Large intestine (tissue), 3 donors: ENCODE measurements around the gene FAM151B. TPM values are rescaled to one million over a fixed set of nuclear protein-coding genes. Genes with fewer than 3 reads are reported as not detected.
"Not testable (repeated sequence)": the region's sequence is repeated elsewhere in the genome, so short reads cannot be mapped to it uniquely, and the experiment has no call there.

ENCODE experiments used
- DNase-seq, 2 donors: peaks; one replicate each; pipeline versions ENCODE4 v3.0.0 to v3.0.0-alpha.2; 2013
- H3K27ac ChIP-seq: one replicate; pipeline ENCODE4 v1.5.1; 2013; ENCODE audit warnings: low read length
- H3K27me3 ChIP-seq: 2 replicates; pipeline ENCODE4 v1.6.1; 2013; ENCODE audit warnings: low read length; ENCODE audit not compliant: control insufficient read depth, insufficient read depth
- H3K36me3 ChIP-seq: 2 replicates; pipeline ENCODE4 v1.6.1; 2013; ENCODE audit warnings: low read length; ENCODE audit not compliant: control insufficient read depth, insufficient read depth
- H3K4me1 ChIP-seq: one replicate; pipeline ENCODE4 v1.6.1; 2013; ENCODE audit warnings: low read length; ENCODE audit not compliant: control insufficient read depth, insufficient read depth
- H3K4me3 ChIP-seq: one replicate; pipeline ENCODE4 v1.5.1; 2013; ENCODE audit warnings: low read length
- H3K9me3 ChIP-seq: one replicate; pipeline ENCODE4 v1.6.1; 2013; ENCODE audit warnings: mild to moderate bottlenecking, low read depth, low read length, moderate library complexity; ENCODE audit not compliant: control insufficient read depth
- WGBS: methylation state at CpG from one replicate; pipeline ENCODE4 v1.1.5; 2013; ENCODE audit warnings: low lambda C conversion rate; ENCODE audit not compliant: insufficient coverage; 5-methylcytosine and 5-hydroxymethylcytosine counted together
- polyA plus RNA-seq: library from polyadenylated mRNA; unstranded; fragments of 120-200 nt; gene quantifications from one replicate; pipeline ENCODE4 v1.2.1, GENCODE V29; 2013

The FAM151B gene
- polyA plus RNA-seq, 1 donor: 1.2 TPM

GRCh38 chr5:80565330-80565729 lies 77.4 kb downstream of the FAM151B start:
- no peak for DNase-seq
- peaks cover 61% of the 10 kb centered on the region for H3K27me3 ChIP-seq
- peaks cover 2% of the 10 kb centered on the region for H3K9me3 ChIP-seq
- H3K4me3 ChIP-seq: no peak overlapping the region
- no peaks in the 10 kb centered on the region for H3K4me1 ChIP-seq
- no peak overlapping the region for H3K27ac ChIP-seq
- 90% methylated on average over 2 of the region's 5 CpGs for WGBS
- no peaks in the 10 kb centered on the region for H3K36me3 ChIP-seq

GRCh38 chr5:80566711-80567259 lies 78.9 kb downstream of the FAM151B start:
- peaks cover 73% of the 10 kb centered on the region for H3K27me3 ChIP-seq
- H3K4me3 ChIP-seq: no peak overlapping the region
- H3K27ac ChIP-seq: no peak overlapping the region
- H3K4me1 ChIP-seq: no peaks in the 10 kb centered on the region
- no CpG with 5 or more reads among the region's 5 CpGs for WGBS
- H3K36me3 ChIP-seq: no peaks in the 10 kb centered on the region
- no peak for DNase-seq
- peaks cover 2% of the 10 kb centered on the region for H3K9me3 ChIP-seq

- whole genome bisulfite sequencing: no CpG with 5 or more reads among the region's 6 CpGs
- peaks cover 5% of the 10 kb centered on the region for H3K9me3 ChIP-seq
- DNase-seq: no peak
- H3K27ac ChIP-seq: no peak overlapping the region
- H3K36me3 ChIP-seq: no peaks in the 10 kb centered on the region
- peaks cover 76% of the 10 kb centered on the region for H3K27me3 ChIP-seq
- no peak overlapping the region for H3K4me3 ChIP-seq
- no peaks in the 10 kb centered on the region for H3K4me1 ChIP-seq
Observed at GRCh38 chr5:80568251-80568650, 80.4 kb downstream of the FAM151B start.

- peak in 1 of 2 donors; percentile 27 for DNase-seq
- peak overlapping the region; percentile 13 for H3K4me3 ChIP-seq
- H3K27me3 ChIP-seq: peaks cover 75% of the 10 kb centered on the region
- no peaks in the 10 kb centered on the region for H3K4me1 ChIP-seq
- WGBS: no CpG with 5 or more reads among the region's 89 CpGs
- H3K9me3 ChIP-seq: peaks cover 5% of the 10 kb centered on the region
- no peaks in the 10 kb centered on the region for H3K36me3 ChIP-seq
- no peak overlapping the region for H3K27ac ChIP-seq
Observed at GRCh38 chr5:80569086-80569960, 81.4 kb downstream of the FAM151B start.

- Histone ChIP-seq H3K4me1 (no peaks in the 10 kb centered on the region), H3K27me3 (peaks cover 75% of the 10 kb centered on the region), H3K9me3 (peaks cover 5% of the 10 kb centered on the region), H3K4me3 (peak within 1 kb of the TSS; percentile 13), H3K27ac (no peak within 1 kb of the TSS), H3K36me3 (no peaks in the 10 kb centered on the region)
- no CpG with 5 or more reads among the region's 73 CpGs for WGBS
- peak in 1 of 2 donors; percentile 28 for DNase-seq
Observed at GRCh38 chr5:80569961-80570786, 82.3 kb downstream of the FAM151B start, which contains the start of gene ANKRD34B. Gene ANKRD34B (minus strand): TSS chr5:80570280. CDS start chr5:80560019, 10,261 bp downstream.

GRCh38 chr5:80573062-80573461 lies 85.2 kb downstream of the FAM151B start:
- WGBS: no CpG with 5 or more reads among the region's 3 CpGs
- H3K36me3 ChIP-seq: no peaks in the 10 kb centered on the region

GRCh38 chr5:80576383-80576782 lies 88.5 kb downstream of the FAM151B start:
- no peaks in the 10 kb centered on the region for H3K36me3 ChIP-seq

More at GRCh38 chr5:80573062-80573461, 85.2 kb downstream of the FAM151B start:
- peaks cover 5% of the 10 kb centered on the region for H3K9me3 ChIP-seq
- H3K4me1 ChIP-seq: no peaks in the 10 kb centered on the region
- no peak for DNase-seq
- no peak overlapping the region for H3K4me3 ChIP-seq
- H3K27me3 ChIP-seq: peaks cover 61% of the 10 kb centered on the region
- H3K27ac ChIP-seq: no peak overlapping the region

GRCh38 chr5:80577707-80578106 lies 89.8 kb downstream of the FAM151B start:
- Histone ChIP-seq H3K4me1 (no peaks in the 10 kb centered on the region), H3K27ac (no peak overlapping the region)

More at GRCh38 chr5:80576383-80576782, 88.5 kb downstream of the FAM151B start:
- H3K27me3 ChIP-seq: peaks cover 29% of the 10 kb centered on the region
- H3K4me3 ChIP-seq: no peak overlapping the region
- no CpG with 5 or more reads among the region's 5 CpGs for WGBS
- no peak for DNase-seq
- no peak overlapping the region for H3K27ac ChIP-seq
- H3K9me3 ChIP-seq: peaks cover 3% of the 10 kb centered on the region
- no peaks in the 10 kb centered on the region for H3K4me1 ChIP-seq

GRCh38 chr5:80579050-80579449 lies 91.2 kb downstream of the FAM151B start:
- Histone ChIP-seq H3K9me3 (no peaks in the 10 kb centered on the region), H3K27me3 (peaks cover 9% of the 10 kb centered on the region), H3K36me3 (no peaks in the 10 kb centered on the region), H3K4me3 (no peak overlapping the region), H3K27ac (no peak overlapping the region), H3K4me1 (no peaks in the 10 kb centered on the region)
- no peak for DNase-seq
- WGBS: 98% methylated on average over 2 of the region's 2 CpGs

More at GRCh38 chr5:80577707-80578106, 89.8 kb downstream of the FAM151B start:
- no CpG with 5 or more reads among the region's 5 CpGs for WGBS
- Histone ChIP-seq H3K9me3 (peaks cover under 1% of the 10 kb centered on the region), H3K4me3 (no peak overlapping the region), H3K36me3 (no peaks in the 10 kb centered on the region), H3K27me3 (peaks cover 18% of the 10 kb centered on the region)
- no peak for DNase-seq

GRCh38 chr5:80580291-80580690 lies 92.4 kb downstream of the FAM151B start:
- not testable (repeated sequence) for H3K9me3 ChIP-seq, H3K4me1 ChIP-seq, H3K27ac ChIP-seq, DNase-seq, H3K4me3 ChIP-seq, H3K27me3 ChIP-seq, H3K36me3 ChIP-seq
- WGBS: no CpG with 5 or more reads among the region's 3 CpGs
